BLaER1 treated with 17β-estradiol and CSF1 and Interleukin-3, amounts not matched to agents 10 nM and 100 nM (cell line): ENCODE measurements around the gene SREK1.
"Not testable (repeated sequence)": the region's sequence is repeated elsewhere in the genome, so short reads cannot be mapped to it uniquely, and the experiment has no call there.

Experiments
- H3K27ac ChIP-seq, 11 experiments: shearing (Covaris generic); formaldehyde crosslinking; 2 replicates each; pipeline ENCODE4 v1.8.1; 2022
- H3K27me3 ChIP-seq, 11 experiments: shearing (Covaris generic); formaldehyde crosslinking; 2 replicates each; pipeline ENCODE4 v1.8.1; 2022
- H3K36me3 ChIP-seq, 11 experiments: shearing (Covaris generic); formaldehyde crosslinking; 2 replicates each; pipeline ENCODE4 v1.8.1; 2022
- H3K4me1 ChIP-seq, 10 experiments: shearing (Covaris generic); formaldehyde crosslinking; 2 replicates each; pipeline ENCODE4 v1.8.1; 2022
- H3K4me2 ChIP-seq, 11 experiments: shearing (Covaris generic); formaldehyde crosslinking; 2 replicates each; pipeline ENCODE4 v1.8.1; 2022
- H3K4me3 ChIP-seq, 10 experiments: shearing (Covaris generic); formaldehyde crosslinking; 2 replicates each; pipeline ENCODE4 v1.8.1; 2022
- H3K9ac ChIP-seq, 11 experiments: shearing (Covaris generic); formaldehyde crosslinking; 2 replicates each; pipeline ENCODE4 v1.8.1; 2022
- H3K9me3 ChIP-seq, 11 experiments: shearing (Covaris generic); formaldehyde crosslinking; replicated peaks in 1 of 11; 2 replicates each; pipeline ENCODE4 v1.8.1; 2022
- H4K20me1 ChIP-seq, 11 experiments: shearing (Covaris generic); formaldehyde crosslinking; 2 replicates each; pipeline ENCODE4 v1.8.1; 2022
- Cebpa-rat ChIP-seq, 11 experiments: shearing (Covaris generic); IDR thresholded peaks; 2 replicates each; pipeline ENCODE4 v1.8.1; 2022

SREK1 gene

GRCh38 chr5:66222455-66222854, 78.4 kb downstream of the SREK1 start:
- Histone ChIP-seq H4K20me1 (no peaks in the 10 kb centered on the region), H3K9ac (no peak overlapping the region), H3K4me2 (no peak overlapping the region), H3K4me1 (peaks cover 0 to 6% (median 0%) of the 10 kb centered on the region in 10 experiments; a peak in 3 of 20 replicates), H3K27me3 (no peaks in the 10 kb centered on the region), H3K4me3 (no peak overlapping the region), H3K36me3 (no peaks in the 10 kb centered on the region), H3K27ac (no peak overlapping the region), H3K9me3 (peaks cover 0 to 21% (median 0%) of the 10 kb centered on the region in 11 experiments; a peak in 3 of 22 replicates)
- TF ChIP-seq Cebpa-rat (IDR thresholded peaks at IDR 0.05), result no peak

GRCh38 chr5:66222896-66223295, 78.8 kb downstream of the SREK1 start:
- H3K4me1 ChIP-seq, H3K27me3 ChIP-seq, H3K9ac ChIP-seq, H4K20me1 ChIP-seq, H3K4me2 ChIP-seq, H3K36me3 ChIP-seq, H3K4me3 ChIP-seq, H3K27ac ChIP-seq: not testable (repeated sequence)
- peaks cover 0 to 21% (median 0%) of the 10 kb centered on the region in 11 experiments; a peak in 3 of 22 replicates for H3K9me3 ChIP-seq

- H3K36me3 ChIP-seq, result no peaks in the 10 kb centered on the region
- H3K9ac ChIP-seq, result no peak overlapping the region
- TF ChIP-seq Cebpa-rat (IDR thresholded peaks at IDR 0.05), result no peak
- H3K4me3 ChIP-seq, result no peak overlapping the region
- H3K9me3 ChIP-seq, result peaks cover 0 to 21% (median 0%) of the 10 kb centered on the region in 11 experiments; a peak in 3 of 22 replicates
- H3K4me1 ChIP-seq, result peaks cover 0 to 6% (median 0%) of the 10 kb centered on the region in 10 experiments; a peak in 3 of 20 replicates
- H3K4me2 ChIP-seq, result no peak overlapping the region
- no peaks in the 10 kb centered on the region for H4K20me1 ChIP-seq
- no peaks in the 10 kb centered on the region for H3K27me3 ChIP-seq
- H3K27ac ChIP-seq, result no peak overlapping the region
Observed at GRCh38 chr5:66223637-66224036, 79.5 kb downstream of the SREK1 start.

- Histone ChIP-seq H3K4me2 (no peak overlapping the region), H3K36me3 (no peaks in the 10 kb centered on the region), H3K27me3 (no peaks in the 10 kb centered on the region)
Observed at GRCh38 chr5:66224274-66224673, 80.2 kb downstream of the SREK1 start.

GRCh38 chr5:66224773-66225553, 80.9 kb downstream of the SREK1 start:
- Histone ChIP-seq H3K27me3 (no peaks in the 10 kb centered on the region), H3K4me1 (peaks cover 0 to 6% (median 0%) of the 10 kb centered on the region in 10 experiments; a peak in 3 of 20 replicates), H3K9ac (no peak overlapping the region), H3K36me3 (no peaks in the 10 kb centered on the region), H3K4me2 (no peak overlapping the region), H4K20me1 (no peaks in the 10 kb centered on the region), H3K4me3 (no peak overlapping the region), H3K9me3 (peaks cover 0 to 21% (median 4%) of the 10 kb centered on the region in 11 experiments; a peak in 4 of 22 replicates), H3K27ac (no peak overlapping the region)
- TF ChIP-seq Cebpa-rat (IDR thresholded peaks at IDR 0.05), result no peak

More at GRCh38 chr5:66224274-66224673, 80.2 kb downstream of the SREK1 start:
- TF ChIP-seq Cebpa-rat (IDR thresholded peaks at IDR 0.05), result no peak
- no peak overlapping the region for H3K27ac ChIP-seq
- peaks cover 0 to 21% (median 3%) of the 10 kb centered on the region in 11 experiments; a peak in 4 of 22 replicates for H3K9me3 ChIP-seq
- H3K4me3 ChIP-seq, result no peak overlapping the region
- H3K4me1 ChIP-seq, result peaks cover 0 to 6% (median 0%) of the 10 kb centered on the region in 10 experiments; a peak in 3 of 20 replicates
- no peaks in the 10 kb centered on the region for H4K20me1 ChIP-seq
- no peak overlapping the region for H3K9ac ChIP-seq

GRCh38 chr5:66230551-66230950, 86.5 kb downstream of the SREK1 start:
- Histone ChIP-seq H3K4me2 (no peak overlapping the region), H3K27ac (no peak overlapping the region)

GRCh38 chr5:66231508-66231907, 87.4 kb downstream of the SREK1 start:
- Histone ChIP-seq H4K20me1 (no peaks in the 10 kb centered on the region), H3K4me2 (no peak overlapping the region), H3K36me3 (no peaks in the 10 kb centered on the region), H3K4me1 (peaks cover 0 to 19% (median 6%) of the 10 kb centered on the region in 10 experiments; a peak in 11 of 20 replicates), H3K4me3 (no peak overlapping the region), H3K27ac (no peak overlapping the region), H3K9ac (no peak overlapping the region), H3K27me3 (no peaks in the 10 kb centered on the region), H3K9me3 (peaks cover 0 to 6% (median 0%) of the 10 kb centered on the region in 11 experiments; a peak in 2 of 22 replicates)
- no peak for TF ChIP-seq Cebpa-rat (IDR thresholded peaks at IDR 0.05)

More at GRCh38 chr5:66230551-66230950, 86.5 kb downstream of the SREK1 start:
- no peak overlapping the region for H3K9ac ChIP-seq
- peaks cover 0 to 8% (median 0%) of the 10 kb centered on the region in 11 experiments; a peak in 3 of 22 replicates for H3K9me3 ChIP-seq
- H3K4me1 ChIP-seq, result peaks cover 0 to 18% (median 6%) of the 10 kb centered on the region in 10 experiments; a peak in 11 of 20 replicates
- no peaks in the 10 kb centered on the region for H3K27me3 ChIP-seq
- no peak for TF ChIP-seq Cebpa-rat (IDR thresholded peaks at IDR 0.05)
- no peaks in the 10 kb centered on the region for H4K20me1 ChIP-seq
- H3K4me3 ChIP-seq, result no peak overlapping the region
- no peaks in the 10 kb centered on the region for H3K36me3 ChIP-seq

GRCh38 chr5:66232275-66232674, 88.2 kb downstream of the SREK1 start:
- no peaks in the 10 kb centered on the region for H4K20me1 ChIP-seq
- no peaks in the 10 kb centered on the region for H3K27me3 ChIP-seq
- H3K36me3 ChIP-seq, result no peaks in the 10 kb centered on the region
- H3K4me1 ChIP-seq, result peaks cover 0 to 19% (median 6%) of the 10 kb centered on the region in 10 experiments; a peak in 11 of 20 replicates
- no peak overlapping the region for H3K9ac ChIP-seq
- TF ChIP-seq Cebpa-rat (IDR thresholded peaks at IDR 0.05), result no peak
- H3K4me2 ChIP-seq, result no peak overlapping the region
- no peak overlapping the region for H3K27ac ChIP-seq
- no peak overlapping the region for H3K4me3 ChIP-seq
- H3K9me3 ChIP-seq, result peaks cover 0 to 6% (median 0%) of the 10 kb centered on the region in 11 experiments; a peak in 2 of 22 replicates

- Histone ChIP-seq H3K4me3 (no peak overlapping the region), H3K4me1 (peaks cover 0 to 19% (median 6%) of the 10 kb centered on the region in 10 experiments; a peak in 11 of 20 replicates), H3K9me3 (peaks cover 0 to 6% (median 0%) of the 10 kb centered on the region in 11 experiments; a peak in 2 of 22 replicates), H3K9ac (no peak overlapping the region), H3K27ac (no peak overlapping the region), H4K20me1 (no peaks in the 10 kb centered on the region), H3K36me3 (no peaks in the 10 kb centered on the region), H3K27me3 (no peaks in the 10 kb centered on the region), H3K4me2 (no peak overlapping the region)
- no peak for TF ChIP-seq Cebpa-rat (IDR thresholded peaks at IDR 0.05)
Observed at GRCh38 chr5:66232706-66233445, 88.8 kb downstream of the SREK1 start.
